Stimulated activated CD8-positive, alpha-beta memory T cell treated with anti-CD3 and anti-CD28 coated beads, Interleukin-4, amount 100 ng/mL, for 4 hours (primary cell): ENCODE results near the gene BMP5.

Experiments
- DNase-seq, 2 donors: peaks; one replicate each; pipeline ENCODE4 v3.0.0-alpha.2; 2020; ENCODE audit warnings: low read depth in 2 of 2, low spot score in 1 of 2

The BMP5 gene

GRCh38 chr6:55874316-55874715 lies 1.1 kb downstream of the BMP5 start:
- no peak for DNase-seq

DNA sequence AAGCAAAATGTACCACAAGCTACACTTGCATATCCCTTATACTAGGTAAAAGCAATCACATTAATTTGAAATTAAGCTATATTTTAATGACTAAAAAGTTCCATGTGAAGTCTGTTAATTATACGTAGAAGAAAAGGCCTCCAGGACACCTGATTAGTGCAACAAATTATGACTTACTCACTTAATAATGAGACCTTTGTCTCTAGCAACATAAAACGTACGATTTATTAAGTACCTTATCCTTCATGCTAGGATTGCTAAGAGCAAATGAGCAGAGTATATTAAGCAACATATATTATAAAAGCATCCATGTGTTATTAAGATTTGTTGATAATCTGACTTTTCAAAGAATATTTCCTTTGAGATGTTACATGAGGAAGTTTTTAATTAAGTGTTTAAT lies 2.5 kb downstream of the BMP5 start:
- no peak for DNase-seq

DNA sequence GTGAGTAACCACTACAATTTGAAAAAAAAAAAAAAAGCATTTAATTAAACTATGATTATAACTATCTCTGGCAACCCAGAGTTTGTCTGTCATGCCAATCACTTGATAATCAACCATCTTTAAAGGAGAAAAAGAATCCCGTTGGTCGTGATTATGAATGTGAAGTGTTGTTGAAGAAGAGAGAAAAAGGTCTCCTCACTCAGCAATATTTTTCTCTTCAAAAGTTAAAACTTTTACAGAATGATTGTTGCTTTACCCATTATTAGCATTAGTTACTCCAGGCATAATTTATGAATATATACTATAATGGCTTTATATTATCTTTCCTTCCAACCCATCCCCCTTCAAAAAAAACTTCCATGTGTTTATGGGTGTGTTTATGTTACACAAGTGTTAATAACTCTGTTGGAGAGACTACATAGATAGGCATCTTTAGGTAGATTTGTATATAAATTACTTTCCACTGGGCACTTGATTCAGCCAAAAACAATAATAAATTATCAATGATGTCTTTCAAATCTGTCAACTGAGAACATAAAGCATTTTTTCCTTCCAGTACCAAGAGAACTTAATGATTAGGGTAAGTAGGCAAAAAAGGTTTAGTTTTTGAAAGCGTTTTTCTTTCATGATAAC lies 5.1 kb downstream of the BMP5 start:
- no peak for DNase-seq

DNA sequence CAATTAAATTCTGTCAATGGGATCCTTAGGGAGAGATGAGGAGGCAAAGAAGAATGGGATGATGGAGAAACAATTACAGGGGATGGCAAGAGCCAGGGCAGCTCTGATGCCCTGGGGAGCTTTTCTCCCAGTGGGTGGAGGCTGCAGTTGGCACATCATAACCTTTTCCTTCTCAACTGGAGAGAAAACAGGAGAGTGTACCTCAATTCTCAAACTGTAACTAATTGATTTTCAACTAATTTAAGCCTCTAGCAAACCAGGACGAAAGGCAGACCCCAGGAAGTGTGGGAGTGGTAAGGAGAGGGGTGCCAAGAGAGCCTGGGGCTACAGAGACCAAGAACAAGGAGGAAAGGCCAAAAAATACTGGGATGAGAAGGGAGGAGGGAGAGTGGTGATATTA lies 5.7 kb downstream of the BMP5 start:
- no peak for DNase-seq

GRCh38 chr6:55868771-55869479 lies 6.5 kb downstream of the BMP5 start:
- no peak for DNase-seq

- no peak for DNase-seq
Measured at GRCh38 chr6:55868176-55868575, 7.2 kb downstream of the BMP5 start.

- DNase-seq = no peak
Measured at GRCh38 chr6:55866128-55866527, 9.3 kb downstream of the BMP5 start.

GRCh38 chr6:55853008-55854001 lies 22.1 kb downstream of the BMP5 start:
- no peak for DNase-seq

GRCh38 chr6:55841341-55841740 lies 34.0 kb downstream of the BMP5 start:
- DNase-seq = no peak

DNA sequence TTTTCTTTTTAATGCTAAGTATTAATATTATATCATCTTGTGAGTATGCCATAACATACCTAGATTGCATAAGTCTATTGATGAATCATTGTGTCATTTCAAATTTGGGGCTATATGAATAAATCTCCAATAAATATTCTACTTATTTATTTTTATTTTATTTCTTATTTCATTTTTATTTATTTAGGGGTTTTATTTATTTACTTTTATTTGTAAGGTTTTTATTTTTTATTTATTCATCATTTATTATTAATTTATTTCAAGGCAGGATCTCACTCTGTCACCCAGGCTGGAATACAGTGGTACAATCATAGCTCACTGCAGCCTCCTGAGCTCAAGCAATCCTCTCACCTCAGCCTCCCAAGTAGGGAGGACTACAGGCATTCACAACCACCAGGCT lies 36.3 kb downstream of the BMP5 start:
- no peak for DNase-seq

GRCh38 chr6:55836945-55837344 lies 38.4 kb downstream of the BMP5 start:
- DNase-seq = no peak

DNA sequence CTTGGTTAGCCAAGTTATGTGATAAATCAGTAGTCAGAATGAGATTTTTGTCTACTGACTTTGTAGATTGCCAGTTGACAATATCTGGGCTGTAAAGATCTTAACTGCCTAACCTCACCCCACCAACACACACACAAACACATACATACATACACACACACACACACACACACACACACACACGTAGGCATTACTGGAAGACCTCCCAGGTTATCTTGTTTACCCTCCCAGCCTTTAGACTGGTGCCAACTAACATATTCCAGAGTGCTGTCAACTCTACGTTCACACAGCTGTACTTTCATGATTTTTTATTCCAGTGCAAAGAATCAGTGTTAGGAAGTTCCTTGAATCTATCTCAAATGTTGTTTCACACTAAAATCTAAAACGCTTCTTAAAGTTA lies 38.9 kb downstream of the BMP5 start:
- DNase-seq = no peak

DNA sequence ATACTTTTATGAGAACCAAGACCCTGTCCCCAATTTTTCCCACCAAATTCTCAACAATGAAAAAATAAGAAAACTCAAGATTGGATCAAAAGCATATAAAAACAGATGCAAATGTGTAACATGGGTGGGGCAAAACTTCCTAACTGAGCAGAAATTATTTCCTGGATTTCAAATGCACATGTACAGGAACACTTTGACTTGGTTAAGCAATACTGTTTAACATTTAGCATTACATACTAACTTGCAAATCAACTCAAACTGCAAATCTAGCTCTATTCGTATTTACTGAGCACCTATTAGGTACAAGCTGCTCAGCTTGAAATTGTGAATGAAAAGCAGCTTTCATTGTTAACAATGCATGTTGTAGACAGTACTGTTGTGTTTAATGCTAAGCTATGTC lies 40.2 kb downstream of the BMP5 start:
- DNase-seq = no peak

GRCh38 chr6:55833284-55833683 lies 42.1 kb downstream of the BMP5 start:
- no peak for DNase-seq

DNA sequence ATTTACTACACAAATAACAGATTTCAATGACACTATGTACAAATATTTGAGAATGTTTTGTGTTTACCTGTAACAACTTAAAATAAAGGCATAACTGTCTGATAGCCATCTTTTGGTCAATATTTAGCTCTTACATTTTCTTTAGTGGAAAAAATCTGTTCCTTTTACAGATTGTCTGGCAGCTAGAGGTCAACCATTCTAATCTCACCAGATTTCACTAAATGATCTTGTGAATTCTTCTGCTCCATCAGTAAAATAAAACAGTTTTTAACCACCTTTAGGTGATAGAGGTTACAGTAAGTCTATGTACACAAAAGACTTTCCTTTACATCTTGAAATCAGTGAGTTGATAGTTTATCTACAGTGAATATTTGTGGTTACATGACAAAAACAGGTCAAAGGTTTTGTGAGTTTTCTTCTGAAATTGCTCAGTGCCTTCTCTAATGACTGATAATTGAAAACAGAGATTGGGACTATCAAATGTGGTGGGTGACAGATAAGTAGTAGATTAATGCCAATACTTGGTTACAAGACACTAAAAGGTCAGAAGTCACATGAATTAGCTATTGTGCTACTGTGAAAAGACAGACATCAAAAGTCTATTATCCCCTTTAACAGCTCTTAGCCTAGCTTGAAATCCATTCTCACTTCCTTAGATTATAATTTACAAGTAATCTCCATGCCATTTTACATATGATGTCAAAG lies 47.4 kb downstream of the BMP5 start:
- DNase-seq = no peak

DNA sequence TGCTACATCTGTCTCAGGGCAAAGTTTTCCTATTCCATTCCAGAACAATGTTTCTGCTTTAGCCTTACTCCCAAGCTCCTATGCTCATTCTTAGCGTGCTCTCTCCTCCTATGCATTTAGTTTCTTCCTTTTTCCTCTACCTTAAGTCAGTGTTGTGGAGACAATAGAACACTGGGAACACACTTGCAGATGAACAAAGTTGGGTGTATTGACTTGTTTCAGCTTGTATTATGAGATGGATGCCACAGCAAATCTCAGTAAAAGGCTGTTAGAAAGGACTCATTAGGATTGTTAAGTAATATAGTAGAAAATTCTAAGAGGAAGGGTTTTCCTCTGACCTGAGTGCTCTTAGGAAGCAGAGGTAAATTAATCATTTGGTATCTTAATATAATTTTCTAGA lies 48.4 kb downstream of the BMP5 start:
- DNase-seq = no peak

DNA sequence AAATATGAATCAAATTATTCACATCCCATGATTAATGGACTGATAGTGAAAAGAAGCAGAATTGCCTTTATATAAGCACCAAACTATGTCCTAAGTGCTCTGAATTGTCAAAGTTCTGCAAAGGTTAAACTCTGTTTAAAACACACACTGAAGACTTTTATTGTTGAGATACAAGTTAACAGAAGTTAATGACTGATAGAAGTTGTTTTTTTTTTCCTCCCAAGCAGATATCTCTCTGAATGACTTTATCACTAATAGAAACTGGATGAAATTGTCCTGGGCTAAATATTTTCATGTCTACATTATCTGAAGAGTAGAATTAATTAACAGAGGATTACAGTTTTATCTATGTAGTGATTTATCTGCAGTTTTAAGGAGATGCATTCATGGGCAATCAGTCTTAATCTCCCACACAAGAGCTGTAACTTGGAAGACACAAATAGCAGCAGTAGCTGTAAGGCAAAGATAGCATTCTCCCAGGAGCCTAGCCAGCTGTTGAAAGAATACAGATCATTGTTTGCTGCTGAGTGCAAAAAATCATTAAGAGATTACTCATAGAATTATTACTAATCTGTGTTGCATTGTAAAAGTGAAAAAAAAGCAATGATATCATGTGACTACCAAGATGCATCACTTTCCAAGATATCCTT lies 49.9 kb downstream of the BMP5 start:
- no peak for DNase-seq

DNA sequence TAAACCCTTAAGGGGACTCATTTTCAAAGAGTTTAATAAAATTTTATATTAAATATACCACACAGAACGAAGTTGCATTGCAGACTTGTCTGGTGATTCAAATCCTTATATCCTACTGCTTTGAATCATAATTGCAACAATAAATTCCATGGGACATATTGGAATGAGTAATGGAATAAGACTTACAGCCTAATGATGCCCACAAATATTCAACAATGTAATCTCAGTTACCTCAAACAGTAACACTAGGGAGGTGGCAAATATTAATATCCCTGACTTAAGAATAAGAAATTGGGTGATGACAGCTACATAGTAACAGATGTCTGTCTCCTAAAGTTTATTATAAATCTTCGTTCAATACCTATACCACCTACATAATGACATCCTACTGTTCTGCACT lies 52.6 kb downstream of the BMP5 start:
- DNase-seq = no peak

GRCh38 chr6:55822005-55822404 lies 53.4 kb downstream of the BMP5 start:
- DNase-seq = no peak

GRCh38 chr6:55820696-55821095 lies 54.7 kb downstream of the BMP5 start:
- no peak for DNase-seq

GRCh38 chr6:55819811-55820210 lies 55.6 kb downstream of the BMP5 start:
- no peak for DNase-seq
